ENCODE measurements around the gene BAD. TPM values are rescaled to one million over a fixed set of nuclear protein-coding genes. Genes with fewer than 3 reads are reported as not detected.
A peak's percentile ranks its signal among the peaks of the same experiment; 100 is the strongest.
"Not testable (repeated sequence)": the region's sequence is repeated elsewhere in the genome, so short reads cannot be mapped to it uniquely, and the experiment has no call there.

The BAD gene
- 10 to 100 TPM; 21.5 to 38.5 TPM for total RNA-seq

GRCh38 chr11:64284048-64284961 lies at the start of gene BAD:
TSS of gene BAD (minus strand) at chr11:64284665. CDS start at chr11:64284368, 297 bp downstream.
- H3K27ac Mint-ChIP-seq, result peak within 1 kb of the TSS; percentile 75
- ATAC-seq (replicated peaks), result peak; percentile 94
- no peaks in the 10 kb centered on the region for H3K27me3 Mint-ChIP-seq
- H3K4me3 Mint-ChIP-seq, result peak within 1 kb of the TSS; percentile 80
- H3K36me3 Mint-ChIP-seq (ENCODE audit: low read depth), result peaks cover 26% of the 10 kb centered on the region
- H3K4me1 Mint-ChIP-seq, result peaks cover 10% of the 10 kb centered on the region
- H3K9me3 Mint-ChIP-seq, result no peaks in the 10 kb centered on the region

- Mint-ChIP-seq H3K27ac (no peak overlapping the region), H3K4me1 (peaks cover 11% of the 10 kb centered on the region), H3K9me3 (no peaks in the 10 kb centered on the region), H3K4me3 (no peak overlapping the region), H3K27me3 (no peaks in the 10 kb centered on the region), H3K36me3 (ENCODE audit: low read depth) (peaks cover 25% of the 10 kb centered on the region)
- no peak for ATAC-seq (replicated peaks)
Observed at GRCh38 chr11:64333556-64333955, 49.1 kb upstream of the BAD start.

GRCh38 chr11:64331569-64332371 lies 47.3 kb upstream of the BAD start:
- H3K27ac Mint-ChIP-seq, result peak overlapping the region; percentile 37
- H3K27me3 Mint-ChIP-seq, result no peaks in the 10 kb centered on the region
- peaks cover 15% of the 10 kb centered on the region for H3K4me1 Mint-ChIP-seq
- no peaks in the 10 kb centered on the region for H3K9me3 Mint-ChIP-seq
- peak overlapping the region; percentile 44 for H3K4me3 Mint-ChIP-seq
- H3K36me3 Mint-ChIP-seq (ENCODE audit: low read depth), result peaks cover 13% of the 10 kb centered on the region
- peak; percentile 88 for ATAC-seq (replicated peaks)

- H3K4me1 Mint-ChIP-seq, result peaks cover 15% of the 10 kb centered on the region
- H3K36me3 Mint-ChIP-seq (ENCODE audit: low read depth), result peaks cover 13% of the 10 kb centered on the region
- peak overlapping the region; percentile 44 for H3K4me3 Mint-ChIP-seq
- no peak overlapping the region for H3K27ac Mint-ChIP-seq
- no peaks in the 10 kb centered on the region for H3K27me3 Mint-ChIP-seq
- ATAC-seq (replicated peaks), result no peak
- H3K9me3 Mint-ChIP-seq, result no peaks in the 10 kb centered on the region
Observed at GRCh38 chr11:64330888-64331287, 46.4 kb upstream of the BAD start.

GRCh38 chr11:64327993-64328392 lies 43.5 kb upstream of the BAD start:
- ATAC-seq (replicated peaks), result no peak
- Mint-ChIP-seq H3K4me1 (peaks cover 10% of the 10 kb centered on the region), H3K27me3 (no peaks in the 10 kb centered on the region), H3K9me3 (no peaks in the 10 kb centered on the region), H3K4me3 (no peak overlapping the region), H3K36me3 (ENCODE audit: low read depth) (no peaks in the 10 kb centered on the region), H3K27ac (no peak overlapping the region)

- no peak overlapping the region for H3K4me3 Mint-ChIP-seq
- no peak for ATAC-seq (replicated peaks)
- H3K27me3 Mint-ChIP-seq, result no peaks in the 10 kb centered on the region
- H3K9me3 Mint-ChIP-seq, result no peaks in the 10 kb centered on the region
- peaks cover 10% of the 10 kb centered on the region for H3K4me1 Mint-ChIP-seq
- no peaks in the 10 kb centered on the region for H3K36me3 Mint-ChIP-seq (ENCODE audit: low read depth)
- H3K27ac Mint-ChIP-seq, result no peak overlapping the region
Observed at GRCh38 chr11:64327375-64327774, 42.9 kb upstream of the BAD start.

- no peaks in the 10 kb centered on the region for H3K9me3 Mint-ChIP-seq
- no peak overlapping the region for H3K27ac Mint-ChIP-seq
Observed at GRCh38 chr11:64324692-64325469, 40.4 kb upstream of the BAD start.

GRCh38 chr11:64323984-64324383 lies 39.5 kb upstream of the BAD start:
- H3K4me3 Mint-ChIP-seq; H3K27ac Mint-ChIP-seq; ATAC-seq (replicated peaks); H3K27me3 Mint-ChIP-seq; H3K9me3 Mint-ChIP-seq: not testable (repeated sequence)
- Mint-ChIP-seq H3K4me1 (peaks cover 18% of the 10 kb centered on the region), H3K36me3 (ENCODE audit: low read depth) (peaks cover 31% of the 10 kb centered on the region)

More at GRCh38 chr11:64324692-64325469, 40.4 kb upstream of the BAD start:
- Mint-ChIP-seq H3K36me3 (ENCODE audit: low read depth) (peaks cover 23% of the 10 kb centered on the region), H3K4me3 (no peak overlapping the region), H3K4me1 (peaks cover 12% of the 10 kb centered on the region), H3K27me3 (no peaks in the 10 kb centered on the region)
- ATAC-seq (replicated peaks), result no peak

GRCh38 chr11:64323373-64323772 lies 38.9 kb upstream of the BAD start:
- Mint-ChIP-seq H3K4me1 (peaks cover 20% of the 10 kb centered on the region), H3K4me3 (no peak overlapping the region), H3K36me3 (ENCODE audit: low read depth) (peaks cover 35% of the 10 kb centered on the region), H3K27ac (no peak overlapping the region), H3K9me3 (no peaks in the 10 kb centered on the region), H3K27me3 (no peaks in the 10 kb centered on the region)
- no peak for ATAC-seq (replicated peaks)

- Mint-ChIP-seq H3K9me3 (no peaks in the 10 kb centered on the region), H3K4me3 (no peak overlapping the region), H3K27ac (no peak overlapping the region), H3K36me3 (ENCODE audit: low read depth) (peaks cover 40% of the 10 kb centered on the region), H3K27me3 (no peaks in the 10 kb centered on the region), H3K4me1 (peaks cover 19% of the 10 kb centered on the region)
- ATAC-seq (replicated peaks), result no peak
Observed at GRCh38 chr11:64322925-64323260, 38.4 kb upstream of the BAD start.

- Mint-ChIP-seq H3K36me3 (ENCODE audit: low read depth) (peaks cover 54% of the 10 kb centered on the region), H3K4me3 (no peak overlapping the region), H3K4me1 (peaks cover 21% of the 10 kb centered on the region), H3K27me3 (no peaks in the 10 kb centered on the region), H3K27ac (peak overlapping the region; percentile 97), H3K9me3 (no peaks in the 10 kb centered on the region)
- no peak for ATAC-seq (replicated peaks)
Observed at GRCh38 chr11:64321533-64321932, 37.1 kb upstream of the BAD start.

GRCh38 chr11:64321026-64321425 lies 36.6 kb upstream of the BAD start:
- Mint-ChIP-seq H3K36me3 (ENCODE audit: low read depth) (peaks cover 59% of the 10 kb centered on the region), H3K9me3 (no peaks in the 10 kb centered on the region), H3K4me1 (peaks cover 23% of the 10 kb centered on the region), H3K27ac (peak overlapping the region; percentile 97), H3K27me3 (no peaks in the 10 kb centered on the region), H3K4me3 (no peak overlapping the region)
- no peak for ATAC-seq (replicated peaks)

GRCh38 chr11:64320556-64320955 lies 36.1 kb upstream of the BAD start:
- Mint-ChIP-seq H3K27me3 (no peaks in the 10 kb centered on the region), H3K4me1 (peaks cover 23% of the 10 kb centered on the region), H3K4me3 (no peak overlapping the region), H3K9me3 (no peaks in the 10 kb centered on the region), H3K36me3 (ENCODE audit: low read depth) (peaks cover 59% of the 10 kb centered on the region), H3K27ac (peak overlapping the region; percentile 97)
- no peak for ATAC-seq (replicated peaks)

All from activated T-helper 17 cell treated with anti-CD3 and anti-CD28 coated beads, Interleukin-2, amount 50 U/mL, for 72 hours (primary cell).